Heart left ventricle (tissue), 16 donors: Measurements from ENCODE around the gene NAE1. TPM values are rescaled to one million over a fixed set of nuclear protein-coding genes. Genes with fewer than 3 reads are reported as not detected.

Experiments used
- ATAC-seq, 4 donors: fragments of 200-7000 bp; cut with Tn5 transposase; one replicate each; pipeline ENCODE4 v1.9.1; 2020 to 2022; ENCODE audit warnings: moderate library complexity in 4 of 4, mild to moderate bottlenecking in 3 of 4, moderate number of reproducible peaks in 1 of 4
- DNase-seq, 5 donors: peaks; one replicate each; pipeline ENCODE4 v3.0.0-alpha.2; 2020
- H3K27ac ChIP-seq, 12 donors: fragments of 200-600 bp; sonication (generic) in 4 of 12; one replicate each; pipeline versions ENCODE4 v1.5.0 to v1.8.0; 2016 to 2022; ENCODE audit warnings: mild to moderate bottlenecking in 2 of 12
- H3K27me3 ChIP-seq, 9 donors: fragments of 200-600 bp; sonication (generic) in 2 of 9; one replicate each; pipeline versions ENCODE4 v1.5.1 to v1.8.0; 2016 to 2022; ENCODE audit warnings: mild to moderate bottlenecking in 3 of 9
- H3K36me3 ChIP-seq, 9 donors: fragments of 200-600 bp; sonication (generic) in 2 of 9; one replicate each; pipeline versions ENCODE4 v1.5.0 to v1.8.0; 2018 to 2022; ENCODE audit warnings: mild to moderate bottlenecking in 2 of 9
- H3K4me1 ChIP-seq, 12 donors: fragments of 200-600 bp; sonication (generic) in 4 of 12; one replicate each; pipeline versions ENCODE4 v1.5.0 to v1.8.0; 2016 to 2022; ENCODE audit warnings: mild to moderate bottlenecking in 3 of 12
- H3K4me3 ChIP-seq, 12 donors: fragments of 200-600 bp; sonication (generic) in 4 of 12; one replicate each; pipeline versions ENCODE4 v1.5.0 to v1.8.0; 2017 to 2022; ENCODE audit warnings: mild to moderate bottlenecking in 9 of 12, moderate library complexity in 4 of 12
- H3K9me3 ChIP-seq, 12 donors: fragments of 200-600 bp; sonication (generic) in 4 of 12; one replicate each; pipeline versions ENCODE4 v1.5.0 to v1.8.0; 2016 to 2022; ENCODE audit warnings: mild to moderate bottlenecking in 1 of 12
- POLR2A ChIP-seq, 2 donors: fragments of 450-650 bp; IDR thresholded peaks; one replicate each; pipeline ENCODE4 v1.6.1; 2017; ENCODE audit warnings: antibody characterized with exemption in 2 of 2, mild to moderate bottlenecking in 2 of 2, moderate library complexity in 2 of 2
- WGBS, 4 donors: extraction: QIAGEN DNeasy Blood & Tissue Kit in 2 of 4; methylation state at CpG; one replicate each; pipeline versions ENCODE4 v1.1.5 to v1.1.7; 2013 to 2018; 5-methylcytosine and 5-hydroxymethylcytosine counted together
- intact Hi-C, 10 donors: fragments of 100-400 bp; cut with DNase I; formaldehyde crosslinking; loops; one replicate each; pipeline versions ENCODE4 v1.11.1 to v1.14.2; 2022
- polyA plus RNA-seq, 2 donors: library from polyadenylated mRNA; stranded (reverse); fragments of 200-250 nt; gene quantifications; one replicate each; pipeline ENCODE4 v1.2.3, GENCODE V29; 2013
- total RNA-seq, 9 donors: library from RNA; depleted of rRNA in 2 of 9; stranded (reverse); fragments of >200 nt in 2 of 9; fragmentation: NEBNext Ultra II Directional in 3 of 9; extraction: Animal tissue kit (Norgen Biotek cat#: 25700) in 3 of 9; gene quantifications; one replicate each; pipeline versions ENCODE4 v1.1.0 to v1.2.4, GENCODE V29; 2016 to 2023
- TF ChIP-seq, protein P1 (sequence below), 12 donors: fragments of 200-600 bp; sonication (generic) in 4 of 12; IDR thresholded peaks; one replicate each; pipeline versions ENCODE4 v1.5.0 to v1.8.0; 2018 to 2022; ENCODE audit warnings: antibody characterized with exemption in 12 of 12, mild to moderate bottlenecking in 5 of 12
- donor health status: ischemic (EF 13 %, LVEDD 7.1; RV severe dilation, severe dysfunction).
- donor health status: healthy with polysubstance abuse.
- donor health status: DM: no; HTN: yes; CAD: no.
- donor health status: DM: no; HTN: no; CAD: no.
- donor health status: ischemic (EF 25% LVEDD 6.9; RV normal size, moderate dysfunction).
- donor health status: ischemic (EF 25% LVEDD 5.7; RV mildly dilated, moderate dysfunction).
- donor health status: healthy.
- donor health status: DM: yes; HTN: yes; CAD: no.
- donor health status: ischemic (EF 35%, LVEDD 5.7; RV mildly dilated, moderate dysfunction).
- donor health status: nonischemic (EF 11% LVEDD 7.7; RV severe dilation, severe dysfunction).
- donor health status: DM: yes; HTN: yes; CAD: no.
- donor health status: PGD.
- donor health status: ischemic (EF 29% LVEDD 5.4; RV normal size, mild dysfunction).
- donor health status: nonischemic (EF 23%, LVEDD 6.1; RV moderate dilation, normal function).

NAE1 gene
- total and polyA plus RNA-seq, 11 donors = 17.7 to 39.3 (median 29.6) TPM

DNA sequence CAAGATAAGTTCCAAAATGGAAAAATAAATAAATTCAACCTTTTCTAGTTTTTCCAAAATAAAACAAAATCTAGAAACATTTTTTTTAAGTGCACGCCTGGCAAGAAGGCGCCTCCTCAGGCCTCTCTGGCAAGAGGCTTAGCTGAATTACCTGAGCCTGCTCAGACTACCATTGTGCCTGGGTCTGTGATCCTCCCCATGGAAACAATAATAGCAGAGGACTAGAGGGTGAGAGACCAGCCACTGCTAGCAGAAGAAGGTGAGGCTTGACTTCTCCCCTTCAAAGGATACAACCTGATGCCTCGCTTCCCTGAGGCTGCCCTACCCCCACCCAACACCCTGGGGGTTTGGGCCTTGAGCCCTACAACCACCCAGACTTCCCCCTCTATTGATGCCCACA, 44.2 kb downstream of the NAE1 start:
- Histone ChIP-seq H3K36me3 (no peaks in the 10 kb centered on the region), H3K9me3 (no peaks in the 10 kb centered on the region), H3K27ac (no peak overlapping the region), H3K4me3 (no peak overlapping the region), H3K4me1 (no peaks in the 10 kb centered on the region), H3K27me3 (no peaks in the 10 kb centered on the region)
- no peak for DNase-seq
- ATAC-seq = no peak
- 96 to 98% (median 97%) methylated on average over 3 of the region's 3 CpGs for whole genome bisulfite sequencing, 4 donors
- intact Hi-C loops = no loop called here
- TF ChIP-seq POLR2A (IDR thresholded peaks at IDR 0.05) = no peak

DNA sequence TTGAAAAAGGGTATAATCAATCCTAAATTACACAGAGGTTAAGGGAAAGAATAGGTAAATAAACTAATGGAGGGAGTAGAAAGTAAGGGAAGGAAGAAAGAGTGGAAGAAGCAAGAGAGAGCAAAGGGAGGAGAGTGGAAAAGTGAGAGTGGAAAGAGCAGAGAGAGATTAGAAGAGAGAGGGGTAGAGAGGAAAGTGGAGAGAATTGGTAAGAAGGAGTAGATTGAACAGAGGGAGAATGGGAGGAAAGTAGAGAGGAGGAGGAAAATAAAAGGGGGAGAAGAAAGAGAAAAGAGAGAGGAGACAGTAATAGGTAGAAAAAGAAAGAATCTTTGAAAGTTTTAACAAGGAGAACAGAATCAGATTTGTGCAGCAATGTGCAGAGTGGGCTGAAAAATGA, 54.3 kb downstream of the NAE1 start:
- Histone ChIP-seq H3K9me3 (no peaks in the 10 kb centered on the region), H3K27me3 (no peaks in the 10 kb centered on the region), H3K4me1 (no peaks in the 10 kb centered on the region), H3K36me3 (no peaks in the 10 kb centered on the region), H3K4me3 (no peak overlapping the region), H3K27ac (no peak overlapping the region)
- ATAC-seq (no peak), DNase-seq (no peak)
- intact Hi-C loops = no loop called here
- TF ChIP-seq POLR2A (IDR thresholded peaks at IDR 0.05) = no peak
- TF ChIP-seq, protein P1, sequence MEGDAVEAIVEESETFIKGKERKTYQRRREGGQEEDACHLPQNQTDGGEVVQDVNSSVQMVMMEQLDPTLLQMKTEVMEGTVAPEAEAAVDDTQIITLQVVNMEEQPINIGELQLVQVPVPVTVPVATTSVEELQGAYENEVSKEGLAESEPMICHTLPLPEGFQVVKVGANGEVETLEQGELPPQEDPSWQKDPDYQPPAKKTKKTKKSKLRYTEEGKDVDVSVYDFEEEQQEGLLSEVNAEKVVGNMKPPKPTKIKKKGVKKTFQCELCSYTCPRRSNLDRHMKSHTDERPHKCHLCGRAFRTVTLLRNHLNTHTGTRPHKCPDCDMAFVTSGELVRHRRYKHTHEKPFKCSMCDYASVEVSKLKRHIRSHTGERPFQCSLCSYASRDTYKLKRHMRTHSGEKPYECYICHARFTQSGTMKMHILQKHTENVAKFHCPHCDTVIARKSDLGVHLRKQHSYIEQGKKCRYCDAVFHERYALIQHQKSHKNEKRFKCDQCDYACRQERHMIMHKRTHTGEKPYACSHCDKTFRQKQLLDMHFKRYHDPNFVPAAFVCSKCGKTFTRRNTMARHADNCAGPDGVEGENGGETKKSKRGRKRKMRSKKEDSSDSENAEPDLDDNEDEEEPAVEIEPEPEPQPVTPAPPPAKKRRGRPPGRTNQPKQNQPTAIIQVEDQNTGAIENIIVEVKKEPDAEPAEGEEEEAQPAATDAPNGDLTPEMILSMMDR (IDR thresholded peaks at IDR 0.05) = no peak

DNA sequence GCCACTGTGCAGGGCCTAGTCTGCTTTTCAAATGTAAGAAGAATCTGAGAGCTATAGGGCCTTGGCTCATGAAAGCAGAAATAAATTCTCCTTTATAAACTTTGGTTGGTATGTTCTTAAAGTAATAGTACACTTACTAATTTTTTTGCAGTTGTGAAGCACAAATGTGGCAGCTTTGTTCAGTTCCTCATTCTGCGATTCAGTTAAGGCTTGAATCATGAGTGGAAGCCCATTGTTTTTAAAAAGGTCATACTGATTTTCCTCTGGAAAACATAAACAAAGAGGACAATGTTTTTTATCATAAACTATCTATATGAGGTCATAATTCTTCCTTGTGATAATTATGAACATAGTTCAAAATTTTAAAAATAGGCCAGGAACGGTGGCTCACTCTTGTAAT, 55.8 kb downstream of the NAE1 start:
- H3K4me1 ChIP-seq = no peaks in the 10 kb centered on the region
- H3K4me3 ChIP-seq = no peak overlapping the region
- H3K9me3 ChIP-seq = no peaks in the 10 kb centered on the region
- 53 to 70% (median 59%) methylated on average over 2 of the region's 2 CpGs for WGBS, 4 donors
- no peak overlapping the region for H3K27ac ChIP-seq
- no peaks in the 10 kb centered on the region for H3K36me3 ChIP-seq
- ATAC-seq = no peak
- no peak for DNase-seq
- no peaks in the 10 kb centered on the region for H3K27me3 ChIP-seq
- TF ChIP-seq, protein P1 (IDR thresholded peaks at IDR 0.05) = no peak
- no peak for TF ChIP-seq POLR2A (IDR thresholded peaks at IDR 0.05)
- intact Hi-C loops = no loop called here

DNA sequence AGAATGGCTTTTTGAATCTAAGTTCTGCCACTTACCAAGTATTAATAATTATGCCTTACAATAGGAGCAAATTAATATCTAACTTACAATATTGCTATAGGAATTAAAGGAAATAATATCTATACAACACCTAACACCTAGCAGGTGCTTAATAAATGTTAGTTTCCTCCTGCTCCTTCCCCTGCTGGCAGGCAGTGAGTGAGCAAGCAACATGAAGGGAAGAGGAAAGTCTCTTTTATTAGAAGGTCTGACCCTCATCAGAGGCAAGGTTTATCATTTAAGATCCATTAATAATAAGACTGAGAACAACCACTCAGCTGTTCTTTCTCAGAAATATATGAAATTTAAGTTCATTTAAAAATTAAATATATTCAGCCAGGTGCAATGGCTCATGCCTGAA, 72.7 kb downstream of the NAE1 start:
- DNase-seq (no peak), ATAC-seq (no peak)
- Histone ChIP-seq H3K4me3 (no peak overlapping the region), H3K4me1 (no peaks in the 10 kb centered on the region), H3K36me3 (no peaks in the 10 kb centered on the region), H3K27ac (no peak overlapping the region), H3K9me3 (no peaks in the 10 kb centered on the region), H3K27me3 (no peaks in the 10 kb centered on the region)
- no peak for TF ChIP-seq POLR2A (IDR thresholded peaks at IDR 0.05)
- TF ChIP-seq, protein P1 (IDR thresholded peaks at IDR 0.05) = no peak
- intact Hi-C loops = loop anchor here in 2 of 10 donors (10.0 kb wide), 2 partner anchors 103 to 353 kb away; no protein-coding TSS in a partner anchor

DNA sequence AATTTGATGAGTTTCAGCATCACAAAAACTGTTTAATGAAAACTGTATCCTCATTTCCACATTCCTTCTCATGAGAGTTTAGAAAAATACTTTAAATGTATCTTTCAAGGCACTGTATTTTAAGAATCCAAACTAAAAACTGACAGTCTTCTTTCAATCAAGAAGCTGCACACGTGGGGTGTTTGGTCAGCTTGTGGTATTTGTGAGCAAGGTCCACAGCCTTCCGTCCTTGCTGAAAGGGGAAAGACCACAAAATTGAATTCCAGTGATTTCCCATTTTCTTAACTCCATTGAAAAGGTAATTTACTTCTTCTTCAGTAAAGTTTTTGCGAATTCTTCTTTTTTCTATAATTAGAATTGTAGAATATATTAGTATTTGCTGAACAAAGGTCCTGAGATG, 76.0 kb downstream of the NAE1 start:
- Histone ChIP-seq H3K36me3 (peaks cover 0 to 3% (median 0%) of the 10 kb centered on the region in 9 donors), H3K4me3 (no peak overlapping the region), H3K4me1 (peaks cover 0 to 22% (median 10%) of the 10 kb centered on the region in 12 donors), H3K27me3 (no peaks in the 10 kb centered on the region), H3K27ac (no peak overlapping the region), H3K9me3 (no peaks in the 10 kb centered on the region)
- DNase-seq (no peak), ATAC-seq (no peak)
- TF ChIP-seq, protein P1 (IDR thresholded peaks at IDR 0.05) = no peak
- TF ChIP-seq POLR2A (IDR thresholded peaks at IDR 0.05) = no peak
- WGBS, 4 donors = 65 to 71% (median 69%) methylated on average over 3 of the region's 3 CpGs
- intact Hi-C loops = loop anchor here in 3 of 10 donors (5.0 to 10.0 kb wide), 4 partner anchors 58 to 350 kb away; partner anchors contain the start of gene CMTM4 (in 1 of the 3)
